GM12878 (cell line): ENCODE data around the gene TICRR. TPM values are rescaled to one million over a fixed set of nuclear protein-coding genes. Genes with fewer than 3 reads are reported as not detected.

ENCODE experiments used
- CEBPZ ChIP-seq: fragments of 150-350 bp; IDR thresholded peaks from 2 replicates; pipeline ENCODE4 v1.6.1; 2016; ENCODE audit warnings: low read depth, low read length
- CREM ChIP-seq: IDR thresholded peaks from 2 replicates; pipeline ENCODE4 v1.6.1; 2014; ENCODE audit warnings: antibody characterized with exemption, low read depth
- ELK1 ChIP-seq: IDR thresholded peaks from 2 replicates; pipeline ENCODE4 v1.6.1; 2012; ENCODE audit warnings: low read depth, low read length, improper control_type of control experiment
- EZH2 ChIP-seq: IDR thresholded peaks from 2 replicates; pipeline ENCODE4 v1.6.1; 2012; ENCODE audit warnings: low read depth, mild to moderate bottlenecking, control low read depth, inconsistent platforms, low read length, borderline replicate concordance; ENCODE audit not compliant: control insufficient read depth
- HDAC2 ChIP-seq: fragments of 200-600 bp; sonication (generic); IDR thresholded peaks from 2 replicates; pipeline ENCODE4 v1.6.1; 2017
- HDAC6 ChIP-seq: fragments of 200-600 bp; sonication (generic); IDR thresholded peaks from one replicate; pipeline ENCODE4 v1.8.0; 2017; ENCODE audit warnings: antibody characterized with exemption; ENCODE audit not compliant: unreplicated experiment
- HSF1 ChIP-seq: fragments of 150-350 bp; IDR thresholded peaks from 2 replicates; pipeline ENCODE4 v1.6.1; 2014; ENCODE audit warnings: mild to moderate bottlenecking, low read depth, low read length
- IKZF1 ChIP-seq: fragments of 450-650 bp; conservative IDR thresholded peaks from 2 replicates; pipeline ENCODE4 v1.6.1; 2017; ENCODE audit warnings: antibody characterized with exemption, mild to moderate bottlenecking
- IRF5 ChIP-seq: fragments of 450-650 bp; IDR thresholded peaks from 2 replicates; pipeline ENCODE4 v1.6.1; 2017; ENCODE audit warnings: borderline replicate concordance
- JUNB ChIP-seq: IDR thresholded peaks from 2 replicates; pipeline ENCODE4 v1.6.1; 2016; ENCODE audit warnings: antibody characterized with exemption, mild to moderate bottlenecking
- NBN ChIP-seq: fragments of 450-650 bp; IDR thresholded peaks from 2 replicates; pipeline ENCODE4 v1.6.1; 2016
- NKRF ChIP-seq: fragments of 450-650 bp; conservative IDR thresholded peaks from 2 replicates; pipeline ENCODE4 v1.6.1; 2017; ENCODE audit warnings: mild to moderate bottlenecking, moderate library complexity
- NR2C2 ChIP-seq: IDR thresholded peaks from 2 replicates; pipeline ENCODE4 v1.6.1; 2011; ENCODE audit warnings: borderline replicate concordance, low read depth; ENCODE audit not compliant: control insufficient read depth, insufficient read length
- PML ChIP-seq: IDR thresholded peaks from 2 replicates; pipeline ENCODE4 v1.6.1; 2012; ENCODE audit warnings: low read length, inconsistent platforms
- RAD51 ChIP-seq: fragments of 450-650 bp; IDR thresholded peaks from 2 replicates; pipeline ENCODE4 v1.6.1; 2016; ENCODE audit warnings: moderate library complexity, mild to moderate bottlenecking, inconsistent platforms
- TCF3 ChIP-seq: IDR thresholded peaks from 2 replicates; pipeline ENCODE4 v1.6.1; 2012; ENCODE audit warnings: low read depth, mild to moderate bottlenecking, low read length, borderline replicate concordance; ENCODE audit not compliant: insufficient read depth
- ZBTB11 ChIP-seq: fragments of 450-650 bp; formaldehyde crosslinking; IDR thresholded peaks from 2 replicates; pipeline ENCODE4 v1.5.0; 2022; ENCODE audit warnings: mild to moderate bottlenecking, missing genetic modification characterization
- ZNF622 ChIP-seq: fragments of 450-650 bp; IDR thresholded peaks from 2 replicates; pipeline ENCODE4 v1.6.1; 2017; ENCODE audit warnings: mild to moderate bottlenecking, inconsistent platforms
- polyA plus RNA-seq, 11 experiments: library from polyadenylated mRNA; depleted of rRNA in 4 of 11; unstranded in 6 of 11; stranded (reverse) in 5 of 11; fragments of >200 nt; fragmentation: Nextera tagmentation in 4 of 11; fragmentation: Illumina TruSeq in 1 of 11; extraction: Ambion mirVana in 4 of 11; extraction: Trizol in 1 of 11; gene quantifications; 1 replicate in 1 of 11; 2 replicates in 10 of 11; pipeline versions ENCODE4 v1.2.1 to v1.2.3, GENCODE V29; 2011 to 2016; ENCODE audit warnings: inconsistent platforms in 2 of 11, missing spikeins in 2 of 11, low read depth in 1 of 11
- total RNA-seq, 4 experiments: library from RNA; depleted of rRNA in 3 of 4; stranded (reverse); fragments of >200 nt in 3 of 4; fragmentation: Illumina TruSeq in 1 of 4; extraction: Trizol in 1 of 4; gene quantifications; 2 replicates each; pipeline versions ENCODE4 v1.2.1 to v1.2.3, GENCODE V29; 2013 to 2021

TICRR gene
- total and polyA plus RNA-seq, 10 of the 15 experiments (the other 5 are each of a cell fraction or from before 2014, with no cell fraction given), result 0.58 to 21.5 (median 11.5) TPM

- no peak for TF ChIP-seq EZH2
- TF ChIP-seq NKRF, result peak; percentile 100
- TF ChIP-seq IKZF1, result peak; percentile 72
- TF ChIP-seq HDAC2, result peak; percentile 75; the same call in 1 of the 2 replicates
- no peak for TF ChIP-seq ZNF622
- TF ChIP-seq NR2C2, result no peak
- no peak for TF ChIP-seq IRF5
- TF ChIP-seq CREM, result peak; percentile 68
- no peak for TF ChIP-seq JUNB
- TF ChIP-seq PML, result no peak
- TF ChIP-seq ELK1, result no peak
- 0 out of 2 replicates have a peak, but pooled peaks have one; percentile 35 for TF ChIP-seq NBN
- TF ChIP-seq HDAC6, result no peak
- no peak for TF ChIP-seq ZBTB11 (CRISPR knock-in tag)
- TF ChIP-seq RAD51, result no peak
- no peak for TF ChIP-seq TCF3
- peak; percentile 66; the same call in 1 of the 2 replicates for TF ChIP-seq CEBPZ
- TF ChIP-seq HSF1, result no peak
Measured at GRCh38 chr15:89575146-89575655, at the start of gene TICRR (continued).
